Eye (tissue), 1 donor: ENCODE data around the gene NDUFS7.

Experiments used
- DNase-seq: peaks from one replicate; pipeline ENCODE4 v3.0.0-alpha.2; 2015

The NDUFS7 gene

DNA sequence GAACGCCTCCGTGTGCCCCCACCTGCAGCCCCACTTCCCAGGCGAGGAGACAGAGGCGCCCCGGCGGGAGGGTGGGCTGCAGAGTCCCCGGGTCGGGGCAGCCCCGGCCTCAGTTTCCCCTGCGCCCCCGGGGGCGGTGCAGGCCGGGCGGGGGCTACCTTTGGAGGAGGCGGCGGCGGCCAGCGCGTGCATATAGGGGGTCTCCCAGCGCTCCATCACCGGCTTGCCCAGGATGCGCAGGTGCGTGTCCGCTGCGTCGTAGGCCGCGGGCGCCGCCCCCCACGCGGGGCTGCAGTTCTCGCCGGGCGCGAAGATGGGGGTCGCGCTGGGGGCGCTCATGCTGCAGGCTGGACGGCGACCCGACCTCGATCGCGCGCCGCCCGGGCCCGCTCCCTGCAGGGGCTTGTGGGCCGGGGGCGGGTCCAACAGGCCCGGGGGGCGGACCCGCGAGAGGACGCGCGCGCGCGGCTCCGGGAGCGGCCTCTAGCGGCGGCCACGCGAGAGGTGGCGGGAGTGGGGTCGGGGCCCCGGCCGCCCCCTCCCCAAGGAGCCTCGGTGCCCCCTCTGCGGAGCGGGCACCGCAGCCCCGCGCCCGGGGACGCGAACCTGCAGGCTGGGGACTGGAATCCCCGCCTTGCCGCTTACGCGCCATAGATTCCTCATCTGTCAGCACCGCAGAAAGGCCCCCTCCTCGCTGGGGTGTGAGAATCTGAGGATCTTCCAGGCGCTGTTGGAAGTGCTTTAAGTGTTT, 17.6 kb downstream of the NDUFS7 start, which contains the start of gene GAMT:
Gene GAMT, minus strand, starts transcription at position 405 of the 751 bp plus-strand sequence. Its CDS starts 66 bp downstream, at position 339.
- peak; percentile 64 for DNase-seq

DNA sequence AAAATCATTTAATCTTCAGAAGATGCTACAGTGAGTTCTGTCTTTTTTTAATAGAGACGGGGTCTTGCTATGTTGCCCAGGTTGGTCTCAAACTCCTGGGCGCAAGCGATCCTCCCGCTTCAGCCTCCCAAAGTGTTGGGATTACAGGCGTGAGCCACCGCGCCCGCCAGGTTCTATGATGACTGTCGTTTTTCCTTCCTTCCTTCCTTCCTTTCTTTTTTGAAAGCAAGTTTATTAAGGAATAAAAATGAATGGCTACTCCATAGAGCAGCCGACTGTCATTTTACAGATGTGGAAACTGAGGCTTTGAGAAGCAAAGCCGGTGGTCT, 18.1 kb downstream of the NDUFS7 start:
- DNase-seq: no peak

DNA sequence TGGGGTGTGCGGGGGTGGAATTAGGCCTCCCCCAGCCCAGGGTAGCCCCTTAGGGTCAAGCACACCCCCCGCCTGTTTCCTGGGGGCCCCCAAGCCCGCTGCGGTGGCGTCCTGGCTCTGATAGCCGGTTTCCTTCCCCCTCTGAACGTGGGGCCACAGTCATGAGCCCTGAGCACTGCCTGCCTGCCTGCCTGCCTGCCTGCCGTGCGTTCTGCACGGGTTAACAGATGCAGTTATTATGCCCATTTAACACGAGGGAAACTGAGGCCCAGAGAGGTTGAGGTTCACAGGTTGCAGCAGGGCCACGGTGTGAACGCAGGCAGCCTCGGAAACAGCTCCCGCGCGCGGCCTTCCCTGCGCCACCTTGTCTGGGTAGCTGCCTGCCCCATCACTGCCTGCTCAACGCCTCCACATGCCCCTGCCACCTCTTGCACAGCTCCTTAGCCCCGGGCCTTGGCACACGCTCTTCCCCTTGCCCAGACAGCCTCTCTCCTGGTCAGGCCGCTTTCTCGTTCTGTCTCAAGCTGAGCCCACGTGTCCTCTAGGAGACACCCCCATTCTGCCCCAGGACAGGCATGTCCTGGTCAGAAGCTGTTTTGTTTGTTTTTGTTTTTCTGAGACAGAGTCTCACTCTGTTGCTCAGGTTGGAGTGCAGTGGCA, 18.8 kb downstream of the NDUFS7 start:
- no peak for DNase-seq

DNA sequence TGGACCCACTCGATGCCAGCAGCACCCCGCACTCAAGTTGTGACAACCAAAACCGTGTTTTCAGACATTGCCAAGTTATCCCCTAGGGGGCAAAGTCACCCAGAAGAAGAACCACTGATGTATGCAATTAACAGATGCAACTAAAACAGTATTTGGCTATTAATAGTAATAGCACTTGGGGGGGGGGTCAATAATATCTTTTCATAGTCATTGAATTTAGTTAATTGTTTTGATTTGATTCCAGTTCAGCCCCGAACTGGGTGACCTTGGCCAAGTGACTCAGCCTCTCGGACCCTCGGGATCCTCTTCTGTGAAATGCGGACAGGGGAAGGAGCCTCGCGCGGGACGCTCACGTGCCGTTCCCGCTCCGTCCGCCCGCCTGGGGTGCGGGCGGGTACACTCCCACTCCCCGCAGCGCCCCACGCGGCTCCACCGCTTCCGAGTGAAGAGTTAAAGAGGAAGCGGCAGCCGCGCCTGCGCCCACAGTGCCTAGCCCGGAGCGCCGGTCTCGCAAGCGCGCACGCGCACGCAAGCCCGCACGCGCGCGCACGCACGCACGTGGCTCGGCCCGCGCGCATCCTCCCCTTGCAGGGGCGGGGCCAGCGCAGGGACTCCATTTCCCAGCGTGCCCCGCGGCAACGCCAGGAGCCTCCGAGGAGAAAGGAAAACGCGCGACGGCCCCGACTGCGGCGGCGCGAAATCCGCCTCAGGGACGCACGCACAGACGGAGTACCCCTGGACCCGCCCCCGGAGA, 23.2 kb downstream of the NDUFS7 start:
- DNase-seq: peak; percentile 99

DNA sequence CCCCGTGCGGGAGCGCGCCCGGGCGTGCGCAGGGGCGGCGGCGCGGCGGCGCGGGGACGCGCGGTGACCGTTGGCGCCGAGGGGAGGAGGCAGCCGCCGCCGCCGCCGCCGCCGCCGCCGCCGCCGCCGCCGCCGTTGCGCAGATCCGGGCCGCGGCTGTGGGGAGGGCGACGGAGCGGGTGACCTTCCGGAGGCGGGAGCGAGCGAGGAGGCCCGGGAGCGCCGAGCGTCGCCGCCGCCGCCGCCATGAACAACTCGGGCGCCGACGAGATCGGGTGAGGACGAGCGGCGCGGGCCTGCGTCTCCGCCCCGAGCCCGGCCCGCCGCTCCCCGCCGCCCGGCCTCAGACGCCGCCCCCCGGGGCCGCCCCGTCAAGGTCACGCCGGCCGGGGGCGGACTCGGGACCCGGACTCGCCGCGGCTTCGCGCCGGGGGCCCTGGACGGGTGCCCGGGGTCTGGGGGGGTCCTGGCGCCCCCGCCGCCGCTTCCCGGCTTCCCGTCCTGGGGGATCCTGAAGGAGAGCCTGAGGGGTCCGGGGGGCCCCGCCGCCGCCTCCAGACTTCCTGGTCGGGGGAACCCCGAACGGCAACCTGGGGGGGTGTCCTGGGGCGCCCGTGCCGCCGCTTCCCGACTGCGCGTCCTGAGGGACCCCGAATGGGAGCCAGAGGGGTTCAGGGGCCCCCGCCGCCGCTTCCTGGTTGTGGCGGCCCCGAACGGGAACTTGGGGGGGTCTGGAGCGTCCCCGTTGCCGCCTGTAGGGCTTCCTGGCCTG, 24.0 kb downstream of the NDUFS7 start, which contains the start of gene DAZAP1:
Gene DAZAP1, plus strand, starts transcription at position 59 of the 772 bp plus-strand sequence. Its CDS starts 188 bp downstream, at position 247.
- DNase-seq: no peak

DNA sequence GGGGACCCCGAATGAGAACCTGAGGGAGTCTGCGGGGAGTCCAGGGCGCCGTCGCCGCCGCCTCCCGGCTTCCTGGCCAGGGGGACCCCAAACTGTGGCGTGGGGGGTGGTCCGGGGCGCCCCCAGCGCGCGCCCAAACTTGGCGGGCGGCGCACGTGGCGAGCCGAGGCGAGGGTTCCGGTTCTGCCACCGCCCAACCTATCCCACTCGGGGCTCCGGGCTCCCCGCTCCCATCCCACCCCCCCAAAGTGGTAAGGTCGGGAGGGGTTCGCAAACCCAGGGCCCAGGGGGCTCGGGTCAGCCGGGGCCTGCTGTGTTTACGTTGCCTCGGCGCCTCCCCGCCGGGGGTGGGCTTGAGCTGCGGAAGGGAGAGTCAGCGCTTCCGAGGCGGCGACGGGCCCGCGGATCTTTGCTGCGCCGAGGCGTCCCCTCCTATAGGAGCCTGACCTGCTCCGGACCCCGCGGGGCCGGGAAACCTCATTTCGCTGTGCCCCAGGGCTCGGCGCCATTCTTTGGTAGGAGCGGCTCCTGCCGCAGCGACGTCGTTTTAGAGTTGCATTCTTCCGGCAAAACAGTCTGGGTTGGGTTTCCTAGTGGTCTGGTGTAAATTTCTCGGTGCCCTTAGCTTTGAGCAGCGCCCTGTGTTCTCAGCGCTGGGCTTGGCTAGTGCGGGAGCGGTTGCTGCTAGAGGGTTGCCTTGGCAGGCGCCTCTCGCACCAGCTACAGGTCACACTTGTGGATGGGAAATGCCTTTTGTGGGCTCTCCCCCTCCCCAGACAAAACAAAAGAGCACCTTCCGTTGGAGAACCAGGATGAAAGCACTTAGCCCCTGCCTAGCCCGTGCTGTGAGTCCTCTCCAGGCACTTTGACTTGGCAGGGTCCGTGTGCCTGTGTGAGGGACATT, 24.8 kb downstream of the NDUFS7 start:
- DNase-seq: peak; percentile 54

DNA sequence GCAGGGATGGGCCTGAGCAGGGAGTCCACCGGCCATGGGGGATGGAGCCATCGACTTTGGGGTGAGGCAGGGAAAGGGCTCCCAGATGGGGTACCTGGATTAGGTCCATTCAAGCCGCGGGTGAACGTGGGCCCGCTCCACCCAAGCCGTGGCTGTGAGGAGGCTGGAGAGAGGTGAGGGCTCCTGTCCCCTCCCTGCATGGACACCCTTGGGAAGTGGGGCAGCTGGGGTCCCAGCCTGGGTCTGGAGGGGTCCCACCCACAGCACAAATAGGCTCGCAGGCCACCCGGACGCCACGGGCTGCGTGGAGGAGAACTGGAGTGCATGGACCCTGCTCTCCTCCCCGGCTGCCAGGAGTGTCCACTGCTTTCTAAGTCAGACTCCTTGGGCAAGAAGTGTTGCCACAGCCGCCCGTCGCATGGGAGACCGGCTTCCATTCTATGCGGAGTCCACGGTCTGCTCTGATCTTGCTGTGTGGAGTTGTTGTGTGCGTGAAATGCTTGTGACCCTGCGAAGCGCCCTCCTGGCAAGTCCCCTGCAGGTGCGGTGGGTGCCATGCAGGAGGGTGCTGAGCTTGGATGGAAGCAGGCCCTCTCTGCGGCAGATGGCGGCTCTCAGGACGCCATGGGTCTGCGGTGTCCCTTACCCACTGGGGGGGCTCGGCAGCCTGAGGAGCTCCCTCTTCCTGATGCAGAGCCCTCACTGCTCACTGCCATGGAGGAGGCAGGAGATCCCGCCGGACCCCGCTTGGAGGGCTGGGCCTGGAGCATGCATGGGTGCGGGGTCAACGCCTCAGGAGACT, 25.7 kb downstream of the NDUFS7 start:
- DNase-seq: no peak

DNA sequence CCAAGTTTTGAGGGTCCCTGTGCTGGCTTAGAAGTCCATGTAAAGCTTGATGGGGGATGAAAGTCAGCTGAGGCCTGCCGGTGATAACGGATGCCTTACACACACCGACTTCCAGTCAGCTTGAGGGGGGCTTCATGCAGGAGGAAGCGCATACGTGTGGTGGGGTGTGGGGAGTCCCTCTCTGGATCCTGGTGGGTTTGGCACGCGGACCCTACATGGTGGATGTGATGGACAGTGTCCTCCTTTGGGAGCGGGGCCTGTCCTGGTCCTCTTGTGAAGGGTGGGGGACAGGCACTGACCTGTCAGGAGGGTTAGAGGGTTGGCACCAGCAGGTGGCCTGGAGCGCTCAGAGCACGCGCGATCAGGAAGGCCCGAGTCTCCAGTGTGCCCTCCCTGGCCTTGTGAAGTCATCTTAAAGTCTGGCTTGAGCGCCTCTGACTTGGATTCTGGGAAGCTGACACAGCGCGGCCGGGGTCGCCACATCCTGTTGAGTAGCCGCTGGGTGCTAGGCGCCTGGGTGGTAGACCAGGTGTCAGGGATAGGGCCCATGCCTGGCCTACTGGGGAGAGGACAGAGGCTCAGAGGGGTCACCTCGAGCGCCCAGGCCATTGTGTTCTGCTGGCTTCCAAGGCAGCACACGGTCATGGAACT, 26.6 kb downstream of the NDUFS7 start:
- DNase-seq: no peak

DNA sequence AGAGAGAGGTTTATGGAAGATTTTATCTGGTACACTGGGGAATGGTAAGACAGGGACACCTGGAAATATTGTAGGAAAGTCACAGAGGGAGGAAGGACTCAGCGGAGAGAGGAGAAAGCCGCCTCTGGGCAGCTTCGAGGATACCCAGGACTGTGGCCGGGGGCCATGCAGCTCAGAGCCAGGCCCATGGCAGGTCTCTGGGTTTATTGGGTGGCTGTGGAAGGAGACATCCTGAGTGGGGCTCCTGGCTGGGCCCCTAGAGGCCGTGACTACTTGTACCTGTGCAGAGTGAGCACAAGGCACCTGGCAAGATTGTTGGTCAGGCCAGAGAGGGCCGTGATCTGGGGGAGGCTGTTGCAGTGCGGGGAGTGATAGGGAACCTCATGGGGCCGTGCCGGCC, 27.1 kb downstream of the NDUFS7 start:
- DNase-seq: no peak

DNA sequence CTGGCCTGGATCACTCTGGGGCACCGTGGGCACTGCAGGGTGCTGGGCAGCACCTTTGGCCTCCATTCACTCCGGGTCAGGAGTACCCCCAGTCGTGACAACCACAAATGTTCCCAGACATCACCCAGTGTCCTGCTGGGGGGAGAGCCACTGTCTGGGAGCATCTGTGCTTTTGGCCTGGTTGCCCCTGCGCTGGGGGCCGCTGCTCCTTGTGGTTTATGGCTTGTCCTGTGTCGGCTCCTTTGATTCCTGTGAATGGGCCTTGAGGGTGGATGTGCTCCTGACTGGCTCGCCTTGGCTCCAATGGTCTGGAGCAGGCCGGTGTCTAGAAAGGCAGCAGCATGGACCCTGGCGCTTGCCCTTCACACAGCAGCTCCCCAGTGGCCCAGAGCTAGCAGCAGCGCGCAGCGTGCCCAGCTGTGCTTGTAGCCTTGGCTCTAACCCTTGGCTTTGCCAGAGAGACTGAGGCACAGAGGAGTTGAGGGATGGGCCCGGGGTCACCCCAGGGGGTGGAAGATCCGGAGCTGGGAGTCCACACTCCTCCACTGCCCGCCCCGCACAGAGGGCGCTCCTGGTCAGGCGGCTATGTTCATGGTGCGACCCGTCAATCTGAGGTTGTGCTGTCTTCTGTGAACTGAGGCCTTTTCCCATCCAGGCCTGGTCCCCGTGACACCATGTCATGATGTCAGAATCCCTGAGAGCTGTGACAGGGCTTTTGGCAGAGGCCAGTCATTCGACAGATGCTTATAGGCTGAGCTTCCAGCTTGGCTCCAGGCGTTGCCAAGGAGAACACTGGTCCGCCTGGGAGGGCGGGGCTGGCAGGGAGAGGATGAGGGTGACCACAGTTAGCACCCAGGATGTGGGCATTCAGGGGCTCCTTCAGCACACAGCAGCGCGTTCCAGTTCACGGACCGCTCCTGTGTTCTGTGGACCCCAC, 27.8 kb downstream of the NDUFS7 start:
- DNase-seq: peak; percentile 72

DNA sequence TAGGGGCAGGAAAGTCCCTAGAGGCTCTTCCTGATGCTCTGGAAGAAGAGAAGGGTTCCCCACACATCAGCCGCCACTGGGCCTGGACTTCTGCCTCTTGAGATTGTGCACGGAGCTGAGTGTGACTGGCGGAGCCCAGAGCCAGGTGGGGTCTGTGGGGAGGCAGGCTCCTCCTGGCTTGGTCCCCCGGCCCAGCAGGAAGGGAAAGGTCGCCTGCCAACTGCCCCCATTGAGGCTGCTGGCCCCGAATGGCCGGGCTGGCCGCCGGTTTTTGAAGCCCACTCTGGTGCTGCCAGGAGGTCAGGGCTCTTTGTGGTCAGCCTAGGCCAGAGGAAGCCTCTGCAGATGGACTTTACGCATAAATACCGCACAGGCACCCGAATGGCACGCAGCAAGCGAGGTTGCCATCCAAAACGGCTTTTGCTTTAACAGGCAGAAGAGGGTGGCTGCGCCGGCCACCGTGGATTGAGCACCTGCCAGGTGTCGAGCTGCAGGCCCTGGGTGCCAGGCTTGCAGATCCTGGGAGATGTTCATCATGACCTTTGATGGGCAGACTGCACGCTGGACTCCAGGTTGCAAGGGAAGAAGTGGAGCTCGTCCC, 28.7 kb downstream of the NDUFS7 start:
- DNase-seq: no peak

DNA sequence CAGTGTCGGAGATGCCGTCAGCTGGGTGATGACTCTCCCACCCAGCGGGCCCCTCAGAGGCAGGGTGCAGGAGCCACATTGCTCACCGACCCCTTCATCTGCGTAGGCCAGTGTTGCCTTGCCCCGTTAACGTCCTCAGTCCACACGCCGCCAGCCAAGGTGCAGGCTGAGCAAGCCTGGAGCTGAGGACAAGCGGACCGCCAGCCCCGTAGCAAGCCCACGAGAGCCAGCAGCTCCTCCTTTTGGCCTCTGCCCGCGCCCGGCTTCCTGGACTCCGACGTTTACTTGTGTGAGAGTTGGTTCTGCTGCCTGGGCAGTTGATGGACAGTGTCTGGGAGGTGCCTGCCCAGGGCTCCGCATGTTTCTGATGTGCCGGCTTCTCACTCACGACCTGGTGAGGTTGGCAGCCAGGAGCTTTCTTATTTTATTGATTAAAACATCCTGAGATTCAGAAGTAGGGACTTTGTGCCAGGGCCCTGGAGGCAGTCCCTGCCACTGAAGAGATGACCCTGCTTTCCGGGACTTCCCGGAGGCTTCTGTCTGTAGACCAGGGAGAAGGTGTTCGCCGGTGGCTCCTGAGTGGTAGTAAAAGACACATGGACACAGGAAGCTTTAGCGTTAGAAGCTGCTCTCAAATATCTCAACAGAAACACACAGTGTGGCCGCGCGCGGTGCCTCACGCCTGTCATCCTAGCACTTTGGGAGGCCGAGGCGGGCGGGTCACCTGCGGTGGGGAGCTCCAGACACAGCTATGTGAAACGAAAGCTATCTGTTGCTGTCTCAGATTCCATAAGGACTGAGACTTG, 29.5 kb downstream of the NDUFS7 start:
- no peak for DNase-seq

DNA sequence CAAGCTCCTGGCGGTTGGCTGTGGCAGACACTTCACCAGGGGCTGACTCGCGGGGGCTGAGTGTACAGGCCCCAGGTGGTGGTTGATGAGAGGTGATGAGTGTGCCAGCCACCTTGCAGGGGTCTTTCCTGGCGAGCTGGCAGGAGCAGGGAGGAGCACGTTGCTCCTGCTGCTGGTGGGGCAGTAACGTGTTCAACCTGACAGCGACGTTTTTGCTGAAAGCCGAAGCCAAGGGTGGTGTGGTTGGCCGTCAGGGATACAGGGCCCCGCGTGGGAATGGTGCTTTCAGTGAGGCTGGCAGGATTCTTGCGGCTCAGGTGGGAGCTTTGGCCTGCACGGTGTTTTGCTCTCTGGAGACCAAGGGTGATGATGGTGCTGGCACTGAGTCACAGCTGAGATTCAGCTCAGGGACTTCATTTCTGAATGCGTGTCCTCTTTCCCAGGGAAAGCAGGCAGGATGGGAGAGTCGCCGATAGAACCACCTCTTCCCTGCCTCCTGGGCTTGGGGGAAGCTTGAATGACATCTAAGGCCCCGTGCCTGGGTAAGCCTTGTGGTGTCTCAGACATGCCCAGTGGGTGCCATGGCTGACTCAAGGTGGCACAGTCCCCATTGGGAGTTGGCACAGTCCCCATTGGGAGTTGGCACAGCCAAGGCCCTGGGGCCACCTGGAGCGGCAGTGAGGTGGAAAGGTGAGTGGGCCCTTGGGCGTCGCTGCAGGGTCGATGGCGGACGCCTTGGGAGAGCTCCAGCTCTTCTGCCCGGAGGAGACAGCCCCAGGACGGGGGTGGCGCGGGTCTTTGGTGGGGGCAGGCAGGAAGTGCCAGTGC, 32.5 kb downstream of the NDUFS7 start:
- DNase-seq: no peak

DNA sequence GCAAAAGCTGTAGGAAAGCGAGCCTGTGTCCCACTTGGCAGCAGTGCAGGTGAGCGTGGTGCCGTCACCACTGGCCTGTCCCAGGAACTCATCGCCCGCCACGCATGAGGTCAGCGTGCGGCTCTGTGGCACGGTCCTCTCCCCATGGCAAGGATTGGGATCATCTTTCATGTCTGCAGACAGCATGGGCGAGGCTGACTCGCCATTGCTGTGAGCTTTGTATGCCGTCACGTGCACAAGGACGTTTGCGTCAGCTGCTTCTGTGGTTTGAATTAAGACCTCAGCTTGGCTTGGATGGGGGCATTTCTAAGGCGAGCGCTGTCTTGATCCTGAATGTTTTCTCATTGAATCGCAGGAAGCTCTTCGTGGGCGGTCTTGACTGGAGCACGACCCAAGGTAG, 33.4 kb downstream of the NDUFS7 start:
- no peak for DNase-seq

DNA sequence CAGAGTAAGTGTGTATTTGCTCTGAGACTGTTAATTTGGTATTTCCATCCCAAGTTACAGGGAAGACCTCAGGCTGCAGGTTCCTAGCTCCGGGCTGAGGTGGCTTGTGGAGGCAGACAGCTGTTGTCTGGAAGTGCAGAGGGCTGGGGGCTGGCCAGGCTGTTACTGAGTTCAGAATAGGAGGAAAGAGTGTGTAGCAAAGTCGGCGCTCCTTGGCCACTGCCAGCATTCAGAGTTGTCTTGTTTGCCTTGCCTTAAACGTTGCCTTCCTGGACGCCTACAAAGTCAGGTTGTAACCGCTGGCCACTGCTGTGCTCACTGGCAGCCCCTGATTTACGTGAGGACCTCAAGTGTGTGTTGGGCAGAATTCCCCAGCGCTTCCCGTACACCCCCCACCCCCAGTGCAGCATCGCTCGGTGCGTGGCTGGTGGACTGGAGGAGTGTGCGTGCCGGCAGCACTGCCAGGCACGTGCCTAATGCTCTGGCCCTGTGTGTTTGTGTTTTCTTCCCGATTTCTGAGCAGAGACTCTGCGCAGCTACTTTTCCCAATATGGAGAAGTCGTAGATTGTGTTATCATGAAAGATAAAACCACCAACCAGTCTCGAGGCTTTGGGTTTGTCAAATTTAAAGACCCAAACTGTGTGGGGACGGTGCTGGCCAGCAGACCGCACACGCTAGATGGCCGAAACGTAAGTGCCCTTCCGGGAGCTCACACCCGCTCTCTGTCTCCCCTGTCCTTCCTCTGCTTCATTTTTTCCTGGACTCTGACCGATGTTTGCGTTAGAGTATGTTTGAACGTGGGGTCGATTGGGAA, 34.2 kb downstream of the NDUFS7 start:
- no peak for DNase-seq

DNA sequence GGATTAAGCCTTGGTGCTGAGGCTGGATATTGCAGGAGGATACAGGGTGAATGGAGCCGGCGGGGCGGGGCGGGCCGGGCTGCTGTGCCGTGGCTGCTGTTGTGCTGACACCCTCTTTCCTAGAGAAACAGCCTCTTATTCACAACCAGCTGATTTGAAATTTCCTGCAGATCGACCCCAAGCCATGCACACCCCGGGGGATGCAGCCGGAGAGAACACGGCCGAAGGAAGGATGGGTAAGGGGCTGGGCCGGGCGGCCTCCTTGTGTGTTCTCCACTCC, 34.7 kb downstream of the NDUFS7 start:
- no peak for DNase-seq
